ENCODE results near the gene ODC1. TPM values are rescaled to one million over a fixed set of nuclear protein-coding genes. Genes with fewer than 3 reads are reported as not detected.

The ODC1 gene
- polyA plus RNA-seq, 1 donor, result 108 TPM

DNA sequence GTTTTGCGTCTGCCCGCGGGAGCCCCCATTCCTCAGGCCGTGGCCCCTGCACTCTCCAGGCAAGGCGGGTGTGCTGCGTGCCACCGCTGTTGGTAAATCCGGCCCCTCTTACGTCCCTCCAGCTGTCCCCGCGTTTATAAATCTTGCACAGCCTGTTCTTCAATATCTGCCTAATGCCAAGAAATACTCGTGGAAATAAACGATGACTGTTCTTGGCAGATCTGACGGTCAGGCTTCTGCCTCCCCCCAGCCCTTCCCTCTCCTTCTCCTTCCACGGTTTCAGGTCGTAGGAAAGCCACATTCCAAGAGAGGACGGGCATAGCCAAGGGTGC is 20.5 kb downstream of the ODC1 start:
- peaks cover 58% of the 10 kb centered on the region for H3K36me3 ChIP-seq (ENCODE audit: control insufficient read depth, insufficient read depth, low read length)
- peaks cover 19% of the 10 kb centered on the region for H3K4me1 ChIP-seq (ENCODE audit: control insufficient read depth, insufficient read depth, low read length)
- 80% methylated on average over 1 of the region's 17 CpGs for WGBS (ENCODE audit: insufficient coverage, low lambda C conversion rate)
- no peak overlapping the region for H3K4me3 ChIP-seq (ENCODE audit: low read length)
- peaks cover 4% of the 10 kb centered on the region for H3K27me3 ChIP-seq (ENCODE audit: control insufficient read depth, insufficient read depth, low read length)
- H3K27ac ChIP-seq (ENCODE audit: low read length), result no peak overlapping the region
- H3K9me3 ChIP-seq (ENCODE audit: control insufficient read depth, low read depth, low read length), result no peaks in the 10 kb centered on the region
- no peak for DNase-seq

DNA sequence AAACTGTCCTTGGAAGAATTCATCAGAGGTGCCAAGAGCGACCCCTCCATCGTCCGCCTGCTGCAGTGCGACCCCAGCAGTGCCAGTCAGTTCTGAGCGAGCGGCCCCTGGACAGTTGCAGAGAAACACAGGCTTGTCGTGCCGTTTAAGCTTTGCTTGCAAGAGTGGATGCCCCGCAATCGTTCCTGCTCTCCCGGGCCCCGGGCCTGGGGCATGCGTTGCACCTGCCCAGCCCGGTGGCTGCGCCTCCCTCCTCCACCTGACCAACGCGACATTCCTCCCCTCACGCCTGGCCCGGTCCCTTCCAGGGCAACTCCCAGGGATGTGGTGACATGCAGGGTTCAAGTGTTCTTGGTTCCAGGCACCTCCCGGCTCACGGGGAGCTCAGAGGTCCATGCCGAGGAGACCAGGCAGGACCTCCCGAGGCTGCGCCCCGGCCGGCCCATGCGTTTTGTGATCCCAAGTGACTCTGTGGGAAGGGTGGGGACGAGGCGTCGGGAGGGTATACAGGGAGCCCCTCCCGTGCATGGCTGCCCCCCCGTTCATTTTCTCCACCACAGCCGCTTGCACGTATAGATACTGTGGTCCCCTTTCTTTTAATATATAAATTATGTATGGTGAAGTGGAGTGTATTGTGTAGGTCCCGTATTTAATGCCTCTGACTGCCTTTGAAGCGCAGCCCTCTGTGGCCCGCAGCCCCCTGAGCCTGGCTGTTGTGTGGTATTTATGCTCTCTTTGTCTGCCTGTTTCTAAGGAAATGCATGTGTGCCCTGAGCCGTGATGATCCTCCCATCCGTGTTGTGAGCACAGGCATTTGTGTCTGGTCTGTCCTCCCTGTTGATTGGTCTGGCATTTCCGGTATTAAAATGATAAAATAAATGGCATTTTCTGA is 21.2 kb downstream of the ODC1 start:
- no CpG with 5 or more reads among the region's 40 CpGs for WGBS (ENCODE audit: insufficient coverage, low lambda C conversion rate)
- peaks cover 65% of the 10 kb centered on the region for H3K36me3 ChIP-seq (ENCODE audit: control insufficient read depth, insufficient read depth, low read length)

DNA sequence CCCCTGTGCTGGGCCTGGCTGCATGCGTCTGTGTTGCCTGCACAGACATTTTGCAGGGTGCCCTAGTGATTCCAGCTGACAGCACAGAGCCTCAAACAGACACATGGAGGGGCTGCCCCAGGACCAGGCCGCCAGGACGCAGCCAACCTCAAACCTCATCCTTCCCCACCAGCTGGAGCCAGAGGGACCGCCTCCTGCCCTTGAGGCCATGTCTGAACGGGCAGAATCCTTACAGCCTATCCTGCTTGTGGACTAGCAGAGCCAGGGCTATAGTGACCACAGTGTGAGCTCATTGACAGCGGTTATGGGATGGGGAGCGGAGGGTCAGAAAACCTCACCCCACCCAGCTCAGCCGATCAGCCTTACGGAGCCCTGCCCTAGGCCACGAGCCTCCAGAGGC is 22.4 kb downstream of the ODC1 start:
- H3K4me1 ChIP-seq (ENCODE audit: control insufficient read depth, insufficient read depth, low read length), result peaks cover 19% of the 10 kb centered on the region
- no peaks in the 10 kb centered on the region for H3K9me3 ChIP-seq (ENCODE audit: control insufficient read depth, low read depth, low read length)
- WGBS (ENCODE audit: insufficient coverage, low lambda C conversion rate), result no CpG with 5 or more reads among the region's 10 CpGs
- DNase-seq, result no peak
- peaks cover 75% of the 10 kb centered on the region for H3K36me3 ChIP-seq (ENCODE audit: control insufficient read depth, insufficient read depth, low read length)
- H3K27ac ChIP-seq (ENCODE audit: low read length), result no peak overlapping the region
- no peaks in the 10 kb centered on the region for H3K27me3 ChIP-seq (ENCODE audit: control insufficient read depth, insufficient read depth, low read length)
- no peak overlapping the region for H3K4me3 ChIP-seq (ENCODE audit: low read length)

More for the DNA sequence above, 21.2 kb downstream of the ODC1 start:
- Histone ChIP-seq H3K9me3 (ENCODE audit: control insufficient read depth, low read depth, low read length) (no peaks in the 10 kb centered on the region), H3K4me1 (ENCODE audit: control insufficient read depth, insufficient read depth, low read length) (peaks cover 19% of the 10 kb centered on the region), H3K4me3 (ENCODE audit: low read length) (no peak overlapping the region), H3K27me3 (ENCODE audit: control insufficient read depth, insufficient read depth, low read length) (no peaks in the 10 kb centered on the region), H3K27ac (ENCODE audit: low read length) (no peak overlapping the region)
- DNase-seq, result no peak

DNA sequence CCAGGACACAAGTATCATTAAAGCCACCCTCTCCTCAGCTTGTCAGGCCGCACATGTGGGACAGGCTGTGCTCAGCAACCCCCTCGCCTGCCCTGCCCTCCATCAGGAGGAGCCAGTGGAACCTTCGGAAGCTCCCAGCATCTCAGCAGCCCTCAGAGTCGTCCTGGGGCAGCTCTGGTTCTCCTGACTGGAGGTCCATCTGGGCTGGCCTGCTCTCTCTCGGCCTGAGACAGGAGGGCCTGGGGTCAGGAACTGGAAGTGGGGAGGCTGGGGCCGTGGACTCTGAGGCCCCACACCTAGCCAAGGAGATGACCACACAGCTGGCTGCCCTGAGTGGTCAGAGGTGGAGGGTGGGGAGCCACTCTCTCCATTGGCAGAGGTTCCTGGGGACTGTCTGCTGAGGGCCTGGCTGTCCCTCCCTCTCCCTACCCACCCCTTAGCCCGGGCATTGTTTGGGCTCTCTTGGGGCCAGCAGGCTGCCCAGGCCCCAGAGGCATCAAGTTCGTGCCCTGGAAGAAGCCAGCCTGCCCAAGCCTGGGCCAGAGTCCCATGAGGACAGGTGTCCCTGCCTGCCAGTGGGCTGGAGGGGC is 23.1 kb downstream of the ODC1 start:
- Histone ChIP-seq H3K9me3 (ENCODE audit: control insufficient read depth, low read depth, low read length) (peaks cover 1% of the 10 kb centered on the region), H3K36me3 (ENCODE audit: control insufficient read depth, insufficient read depth, low read length) (peaks cover 78% of the 10 kb centered on the region), H3K4me3 (ENCODE audit: low read length) (no peak overlapping the region), H3K4me1 (ENCODE audit: control insufficient read depth, insufficient read depth, low read length) (peaks cover 15% of the 10 kb centered on the region), H3K27me3 (ENCODE audit: control insufficient read depth, insufficient read depth, low read length) (no peaks in the 10 kb centered on the region), H3K27ac (ENCODE audit: low read length) (no peak overlapping the region)
- DNase-seq, result no peak
- no CpG with 5 or more reads among the region's 8 CpGs for WGBS (ENCODE audit: insufficient coverage, low lambda C conversion rate)

DNA sequence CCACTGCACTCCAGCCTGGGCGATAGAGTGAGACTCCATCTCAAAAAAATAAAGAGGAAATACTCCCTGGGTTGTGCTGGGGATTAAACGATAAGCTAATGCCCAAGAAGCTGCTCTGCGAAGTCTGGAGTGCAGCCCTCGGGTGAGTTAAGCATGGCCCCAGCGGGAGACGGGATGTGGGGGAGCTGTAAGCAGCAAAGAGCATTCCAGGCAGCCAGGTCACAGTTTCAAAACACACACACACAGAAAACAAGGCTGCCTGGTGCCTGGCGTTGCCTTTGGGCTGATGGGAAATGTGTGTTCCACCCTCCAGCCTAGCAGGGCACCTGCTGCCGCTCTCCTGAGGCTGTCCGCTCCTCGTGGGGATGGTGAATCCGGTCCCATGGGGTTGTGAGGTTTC is 24.1 kb downstream of the ODC1 start:
- Histone ChIP-seq H3K4me3 (ENCODE audit: low read length) (no peak overlapping the region), H3K4me1 (ENCODE audit: control insufficient read depth, insufficient read depth, low read length) (peaks cover 12% of the 10 kb centered on the region), H3K36me3 (ENCODE audit: control insufficient read depth, insufficient read depth, low read length) (peaks cover 80% of the 10 kb centered on the region), H3K9me3 (ENCODE audit: control insufficient read depth, low read depth, low read length) (peaks cover 7% of the 10 kb centered on the region), H3K27ac (ENCODE audit: low read length) (no peak overlapping the region), H3K27me3 (ENCODE audit: control insufficient read depth, insufficient read depth, low read length) (no peaks in the 10 kb centered on the region)
- WGBS (ENCODE audit: insufficient coverage, low lambda C conversion rate), result no CpG with 5 or more reads among the region's 11 CpGs
- DNase-seq, result no peak

DNA sequence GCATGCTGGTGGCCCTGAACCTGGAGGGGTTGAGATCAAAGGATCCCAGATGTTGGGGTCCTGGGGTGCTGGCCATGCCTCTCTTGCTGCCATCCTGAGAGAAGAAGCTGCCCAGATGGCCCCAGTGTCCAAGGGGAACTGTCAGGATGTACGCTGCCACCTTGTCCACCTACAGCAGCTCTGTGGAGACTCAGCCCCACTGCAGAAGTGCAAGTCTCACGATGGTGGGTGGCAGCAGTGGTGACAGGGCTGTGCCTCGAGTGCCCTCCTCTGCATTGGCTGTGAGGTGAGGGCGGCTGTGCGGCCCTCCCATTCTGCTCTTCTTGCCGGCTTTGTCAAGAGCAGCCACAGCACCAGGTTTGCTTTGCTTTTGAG is 24.7 kb downstream of the ODC1 start:
- whole genome bisulfite sequencing (ENCODE audit: insufficient coverage, low lambda C conversion rate), result no CpG with 5 or more reads among the region's 6 CpGs
- Histone ChIP-seq H3K27ac (ENCODE audit: low read length) (no peak overlapping the region), H3K27me3 (ENCODE audit: control insufficient read depth, insufficient read depth, low read length) (no peaks in the 10 kb centered on the region), H3K4me3 (ENCODE audit: low read length) (no peak overlapping the region), H3K9me3 (ENCODE audit: control insufficient read depth, low read depth, low read length) (peaks cover 7% of the 10 kb centered on the region), H3K4me1 (ENCODE audit: control insufficient read depth, insufficient read depth, low read length) (peaks cover 7% of the 10 kb centered on the region), H3K36me3 (ENCODE audit: control insufficient read depth, insufficient read depth, low read length) (peaks cover 79% of the 10 kb centered on the region)
- DNase-seq, result no peak

DNA sequence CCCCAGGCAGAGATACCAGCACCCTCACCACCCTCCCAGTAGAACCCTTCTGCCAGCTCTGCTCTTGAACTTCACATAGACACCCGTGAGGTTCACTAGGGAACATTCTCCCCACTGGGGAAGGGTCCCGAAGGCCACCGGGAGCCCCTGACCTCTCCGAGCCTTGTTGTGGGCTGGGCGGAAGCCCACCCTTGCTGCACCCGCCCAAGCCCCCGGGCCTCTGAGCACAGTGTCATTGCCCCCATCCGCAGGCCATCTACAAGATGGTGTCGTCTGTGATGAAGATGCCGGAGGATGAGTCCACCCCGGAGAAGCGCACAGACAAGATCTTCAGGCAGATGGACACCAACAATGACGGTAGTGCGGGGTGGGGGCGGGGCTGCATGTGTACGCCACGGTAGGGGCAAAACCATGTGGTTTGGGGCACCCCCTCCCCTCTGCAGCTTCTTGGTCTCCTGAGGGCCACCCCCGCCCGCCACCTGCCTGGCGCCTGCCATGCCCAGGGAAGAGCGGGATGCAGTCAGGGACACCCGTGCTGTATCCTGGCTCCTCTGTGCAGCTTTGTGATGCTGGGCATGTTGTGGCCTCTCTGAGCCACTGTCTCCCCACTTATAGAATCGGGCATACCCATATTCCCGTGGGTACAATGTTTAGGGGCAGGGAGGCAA is 25.3 kb downstream of the ODC1 start:
- no CpG with 5 or more reads among the region's 24 CpGs for WGBS (ENCODE audit: insufficient coverage, low lambda C conversion rate)
- H3K36me3 ChIP-seq (ENCODE audit: control insufficient read depth, insufficient read depth, low read length), result peaks cover 74% of the 10 kb centered on the region
- no peak for DNase-seq

DNA sequence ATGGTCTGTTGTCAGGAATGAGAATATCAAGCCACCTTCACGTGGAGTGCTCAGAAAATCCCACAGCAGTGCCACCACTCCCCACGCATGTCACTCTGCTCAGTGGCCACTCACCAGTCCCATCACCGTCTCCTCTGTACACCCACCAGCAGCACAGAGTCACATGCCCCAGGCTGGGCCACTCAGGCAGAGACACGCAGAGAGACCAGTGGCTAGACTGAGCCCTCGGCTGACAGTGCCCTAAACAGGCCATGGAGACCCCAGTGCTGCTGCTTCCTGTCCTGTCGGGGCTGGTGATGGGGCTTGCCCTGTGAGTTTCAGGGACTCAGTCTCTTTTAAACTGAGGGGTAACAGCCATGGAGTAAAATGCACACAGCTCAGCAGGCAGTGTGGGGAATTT is 25.9 kb downstream of the ODC1 start:
- no peaks in the 10 kb centered on the region for H3K27me3 ChIP-seq (ENCODE audit: control insufficient read depth, insufficient read depth, low read length)
- H3K27ac ChIP-seq (ENCODE audit: low read length), result no peak overlapping the region
- no peak for DNase-seq
- H3K36me3 ChIP-seq (ENCODE audit: control insufficient read depth, insufficient read depth, low read length), result peaks cover 68% of the 10 kb centered on the region
- H3K4me3 ChIP-seq (ENCODE audit: low read length), result no peak overlapping the region
- H3K4me1 ChIP-seq (ENCODE audit: control insufficient read depth, insufficient read depth, low read length), result no peaks in the 10 kb centered on the region
- WGBS (ENCODE audit: insufficient coverage, low lambda C conversion rate), result no CpG with 5 or more reads among the region's 6 CpGs
- H3K9me3 ChIP-seq (ENCODE audit: control insufficient read depth, low read depth, low read length), result peaks cover 7% of the 10 kb centered on the region

More for the DNA sequence above, 25.3 kb downstream of the ODC1 start:
- no peak overlapping the region for H3K27ac ChIP-seq (ENCODE audit: low read length)
- H3K4me1 ChIP-seq (ENCODE audit: control insufficient read depth, insufficient read depth, low read length), result peaks cover 2% of the 10 kb centered on the region
- no peak overlapping the region for H3K4me3 ChIP-seq (ENCODE audit: low read length)
- H3K9me3 ChIP-seq (ENCODE audit: control insufficient read depth, low read depth, low read length), result peaks cover 7% of the 10 kb centered on the region
- no peaks in the 10 kb centered on the region for H3K27me3 ChIP-seq (ENCODE audit: control insufficient read depth, insufficient read depth, low read length)

DNA sequence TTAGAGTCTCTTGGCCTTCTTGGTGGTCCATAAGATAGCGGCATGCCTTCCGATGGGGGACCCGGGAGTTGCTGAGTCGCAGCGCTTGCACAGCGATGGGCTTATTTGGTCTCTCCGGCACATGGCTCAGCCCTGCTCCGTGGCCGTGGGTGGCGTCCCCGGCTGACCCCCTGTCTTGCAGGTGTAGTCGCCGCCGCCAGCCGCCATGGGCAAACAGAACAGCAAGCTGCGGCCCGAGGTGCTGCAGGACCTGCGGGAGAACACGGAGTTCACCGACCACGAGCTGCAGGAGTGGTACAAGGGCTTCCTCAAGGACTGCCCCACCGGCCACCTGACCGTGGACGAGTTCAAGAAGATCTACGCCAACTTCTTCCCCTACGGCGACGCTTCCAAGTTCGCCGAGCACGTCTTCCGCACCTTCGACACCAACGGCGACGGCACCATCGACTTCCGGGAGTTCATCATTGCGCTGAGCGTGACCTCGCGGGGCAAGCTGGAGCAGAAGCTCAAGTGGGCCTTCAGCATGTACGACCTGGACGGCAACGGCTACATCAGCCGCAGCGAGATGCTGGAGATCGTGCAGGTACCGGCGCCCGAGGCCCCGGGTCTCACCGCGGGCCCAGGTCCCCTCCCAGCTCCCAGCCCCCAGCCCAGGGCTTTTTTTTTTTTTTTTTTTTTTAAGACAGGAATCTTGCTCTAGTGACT is 28.4 kb downstream of the ODC1 start:
- no peak for DNase-seq

More for the DNA sequence above, 28.4 kb downstream of the ODC1 start:
- no CpG with 5 or more reads among the region's 54 CpGs for WGBS (ENCODE audit: insufficient coverage, low lambda C conversion rate)
- Histone ChIP-seq H3K27ac (ENCODE audit: low read length) (no peak overlapping the region), H3K36me3 (ENCODE audit: control insufficient read depth, insufficient read depth, low read length) (peaks cover 44% of the 10 kb centered on the region), H3K27me3 (ENCODE audit: control insufficient read depth, insufficient read depth, low read length) (no peaks in the 10 kb centered on the region), H3K4me1 (ENCODE audit: control insufficient read depth, insufficient read depth, low read length) (peaks cover 6% of the 10 kb centered on the region), H3K4me3 (ENCODE audit: low read length) (no peak overlapping the region), H3K9me3 (ENCODE audit: control insufficient read depth, low read depth, low read length) (peaks cover 7% of the 10 kb centered on the region)
